H1 (cell line): ENCODE data around the gene FOXN1.

Source experiments
- EZH2 ChIP-seq: fragments of 200-600 bp; sonication (generic); IDR thresholded peaks from 2 replicates; pipeline ENCODE4 v1.7.1; 2012; ENCODE audit warnings: low read depth, mild to moderate bottlenecking, moderate library complexity, low read length, inconsistent platforms; ENCODE audit not compliant: severe bottlenecking
- POLR2AphosphoS5 ChIP-seq: IDR thresholded peaks from 2 replicates; pipeline ENCODE4 v1.6.1; 2011; ENCODE audit warnings: low read depth, low read length

DNA sequence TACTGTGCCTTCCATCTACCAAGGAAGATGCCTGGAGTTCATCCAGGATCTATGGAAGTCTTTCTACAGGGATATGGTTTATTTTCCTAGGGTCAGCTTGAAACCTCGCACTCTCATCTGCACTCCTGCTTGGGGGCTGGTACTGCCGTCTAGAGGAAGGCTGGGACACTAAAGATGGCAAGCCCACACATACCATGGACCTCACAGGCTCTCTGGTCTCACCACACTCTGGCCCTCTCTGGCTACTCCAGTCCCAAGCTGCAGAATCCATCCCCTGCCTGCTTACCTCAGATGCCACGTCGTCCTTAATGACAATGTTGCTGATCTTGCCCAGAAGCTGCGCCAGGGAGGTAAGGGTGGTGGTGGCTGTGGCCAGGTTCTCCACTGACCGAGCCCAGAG, 48.4 kb downstream of the FOXN1 start:
- TF ChIP-seq POLR2AphosphoS5 (no peak), EZH2 (no peak)
